Colonic mucosa (tissue), 4 donors: ENCODE data around the gene KIF5A. TPM values are rescaled to one million over a fixed set of nuclear protein-coding genes. Genes with fewer than 3 reads are reported as not detected.
A peak's percentile ranks its signal among the peaks of the same experiment; 100 is the strongest.

ENCODE experiments used
- DNase-seq: peaks from one replicate; pipeline ENCODE4 v3.0.0-alpha.2; 2020
- H3K27ac ChIP-seq: fragments of 200-600 bp; one replicate; pipeline ENCODE4 v1.8.0; 2021
- H3K27me3 ChIP-seq: fragments of 200-600 bp; one replicate; pipeline ENCODE4 v1.8.0; 2021
- H3K36me3 ChIP-seq: fragments of 200-600 bp; one replicate; pipeline ENCODE4 v1.8.0; 2021
- H3K4me1 ChIP-seq: fragments of 200-600 bp; one replicate; pipeline ENCODE4 v1.8.0; 2021; ENCODE audit warnings: mild to moderate bottlenecking
- H3K4me3 ChIP-seq: fragments of 200-600 bp; one replicate; pipeline ENCODE4 v1.8.0; 2021
- H3K9ac ChIP-seq, 2 donors: one replicate each; pipeline ENCODE4 v1.7.0; 2013; ENCODE audit warnings: control low read depth in 2 of 2, low read depth in 2 of 2, low read length in 2 of 2
- H3K9me3 ChIP-seq: fragments of 200-600 bp; one replicate; pipeline ENCODE4 v1.8.0; 2021
- CTCF ChIP-seq: fragments of 200-600 bp; IDR thresholded peaks from one replicate; pipeline ENCODE4 v1.8.0; 2022; ENCODE audit warnings: antibody characterized with exemption, mild to moderate bottlenecking
- intact Hi-C: fragments of 100-400 bp; cut with DNase I; formaldehyde crosslinking; loops from one replicate; pipeline ENCODE4 v1.14.1; 2022
- total RNA-seq, 2 donors: library from RNA; stranded (reverse); fragmentation: NEBNext Ultra II Directional in 1 of 2; extraction: Animal tissue kit (Norgen Biotek cat#: 25700) in 1 of 2; gene quantifications; one replicate each; pipeline ENCODE4 v1.2.1, GENCODE V29; 2021
- donor health status: healthy.
- donor health status: DM: no; HTN: no; CAD: no.
- donor health status: DM: no; HTN: no; CAD: no.

Gene KIF5A
- total RNA-seq, 2 donors from 2014 or later, result 0.67 to 2.1 TPM

- peaks cover 23% of the 10 kb centered on the region for H3K36me3 ChIP-seq
- no peaks in the 10 kb centered on the region for H3K27me3 ChIP-seq
- intact Hi-C loops, result no loop called here
- H3K4me1 ChIP-seq, result peaks cover 19% of the 10 kb centered on the region
- H3K4me3 ChIP-seq, result peak overlapping the region; percentile 83
- no peak for DNase-seq
- no peak overlapping the region for H3K9ac ChIP-seq
- no peaks in the 10 kb centered on the region for H3K9me3 ChIP-seq
- H3K27ac ChIP-seq, result no peak overlapping the region
- no peak for TF ChIP-seq CTCF
Measured at GRCh38 chr12:57518176-57518919, 31.5 kb upstream of the KIF5A start.

- H3K9ac ChIP-seq, result peak overlapping the region; percentile 89 to 100
- peaks cover 26% of the 10 kb centered on the region for H3K4me1 ChIP-seq
- H3K27me3 ChIP-seq, result no peaks in the 10 kb centered on the region
- H3K36me3 ChIP-seq, result peaks cover 23% of the 10 kb centered on the region
- H3K27ac ChIP-seq, result peak overlapping the region; percentile 91
- H3K9me3 ChIP-seq, result no peaks in the 10 kb centered on the region
- DNase-seq, result peak; percentile 41
- TF ChIP-seq CTCF, result no peak
- peak overlapping the region; percentile 83 for H3K4me3 ChIP-seq
- intact Hi-C loops, result no loop called here
Measured at GRCh38 chr12:57518920-57519795, 30.7 kb upstream of the KIF5A start.

- H3K27ac ChIP-seq, result peak overlapping the region; percentile 91
- peaks cover 18% of the 10 kb centered on the region for H3K36me3 ChIP-seq
- TF ChIP-seq CTCF, result no peak
- DNase-seq, result no peak
- peak overlapping the region; percentile 83 for H3K4me3 ChIP-seq
- no peaks in the 10 kb centered on the region for H3K27me3 ChIP-seq
- H3K4me1 ChIP-seq, result peaks cover 32% of the 10 kb centered on the region
- intact Hi-C loops, result loop anchor here (5.0 kb wide), 1 partner anchor 328 kb away; the partner anchor contains the start of gene CTDSP2
- H3K9ac ChIP-seq, result peak overlapping the region; percentile 89 to 100
- H3K9me3 ChIP-seq, result no peaks in the 10 kb centered on the region
Measured at GRCh38 chr12:57519796-57520052, 30.1 kb upstream of the KIF5A start.

- H3K4me1 ChIP-seq, result peaks cover 33% of the 10 kb centered on the region
- peak within 1 kb of the TSS; percentile 89 to 100 for H3K9ac ChIP-seq
- H3K9me3 ChIP-seq, result no peaks in the 10 kb centered on the region
- no peak for TF ChIP-seq CTCF
- peaks cover 14% of the 10 kb centered on the region for H3K36me3 ChIP-seq
- H3K27me3 ChIP-seq, result no peaks in the 10 kb centered on the region
- intact Hi-C loops, result loop anchor here (5.0 kb wide), 1 partner anchor 327 kb away; the partner anchor contains the start of gene CTDSP2
- peak; percentile 100 for DNase-seq
- peak within 1 kb of the TSS; percentile 83 for H3K4me3 ChIP-seq
- peak within 1 kb of the TSS; percentile 98 for H3K27ac ChIP-seq
Measured at GRCh38 chr12:57520053-57520818, 29.6 kb upstream of the KIF5A start, which contains the start of gene DDIT3. Gene DDIT3 (minus strand): TSS chr12:57520514. CDS start chr12:57517406, 3,108 bp downstream.

GRCh38 chr12:57521525-57522010, 28.3 kb upstream of the KIF5A start:
- Histone ChIP-seq H3K4me1 (peaks cover 33% of the 10 kb centered on the region), H3K27me3 (no peaks in the 10 kb centered on the region), H3K9ac (peak overlapping the region; percentile 79 to 90), H3K9me3 (no peaks in the 10 kb centered on the region), H3K36me3 (peaks cover 14% of the 10 kb centered on the region), H3K27ac (peak overlapping the region; percentile 98), H3K4me3 (peak overlapping the region; percentile 58)
- peak; percentile 60 for DNase-seq
- intact Hi-C loops, result loop anchor here (5.0 kb wide), 1 partner anchor 326 kb away; the partner anchor contains the start of gene CTDSP2
- TF ChIP-seq CTCF, result no peak
